HCT116 (cell line): Measurements from ENCODE around the gene CHSY3.

ENCODE experiments used
- CTCF ChIP-seq, 3 experiments: fragments of 200-600 bp in 1 of 3; sonication (generic) in 1 of 3; IDR thresholded peaks in 2 of 3; conservative IDR thresholded peaks in 1 of 3; 2 replicates each; pipeline ENCODE4 v1.5.1; 2012 to 2017; ENCODE audit warnings: low read depth in 2 of 3, low read length in 2 of 3, antibody characterized with exemption in 1 of 3, borderline replicate concordance in 1 of 3, control low read depth in 1 of 3, mild to moderate bottlenecking in 1 of 3, mixed read lengths in 1 of 3, mixed run types in 1 of 3, moderate library complexity in 1 of 3; ENCODE audit not compliant: insufficient read depth in 1 of 3
- EZH2phosphoT487 ChIP-seq: fragments of 200-600 bp; IDR thresholded peaks from 2 replicates; pipeline ENCODE4 v1.6.1; 2018; ENCODE audit warnings: antibody characterized with exemption, borderline replicate concordance
- MAX ChIP-seq: IDR thresholded peaks from 2 replicates; pipeline ENCODE4 v1.6.1; 2012
- TCF7L2 ChIP-seq: IDR thresholded peaks from 2 replicates; pipeline ENCODE4 v1.7.0; 2011; ENCODE audit warnings: borderline replicate concordance, inconsistent platforms; ENCODE audit not compliant: insufficient read depth, insufficient read length; ENCODE audit errors: extremely low read depth

GRCh38 chr5:129996896-129997295, 92.6 kb downstream of the CHSY3 start:
- no peak for TF ChIP-seq EZH2phosphoT487
- no peak for TF ChIP-seq CTCF (IDR thresholded peaks at IDR 0.05 in 2 of 3, conservative IDR thresholded peaks at IDR 0.05 in 1 of 3; ENCODE audit: borderline replicate concordance in 1 of 3, insufficient read depth in 1 of 3, low read depth in 2 of 3, low read length in 2 of 3)
- TF ChIP-seq MAX: no peak
- TF ChIP-seq TCF7L2: no peak
